Stimulated activated CD8-positive, alpha-beta memory T cell treated with anti-CD3 and anti-CD28 coated beads, Interleukin-4, amount 100 ng/mL, for 1 hour (primary cell): Measurements from ENCODE around the gene CDH20.

Experiments used
- DNase-seq, 2 donors: peaks; one replicate each; pipeline ENCODE4 v3.0.0-alpha.2; 2020; ENCODE audit warnings: low read depth in 2 of 2, low spot score in 1 of 2

Gene CDH20

GRCh38 chr18:61333271-61333745 lies at the start of gene CDH20:
CDH20 (plus strand) TSS chr18:61333430.
- DNase-seq, result no peak

- DNase-seq, result no peak
Observed at GRCh38 chr18:61284039-61284438, 49.2 kb upstream of the CDH20 start.

- DNase-seq, result no peak
Observed at GRCh38 chr18:61285777-61286176, 47.5 kb upstream of the CDH20 start.

- DNase-seq, result no peak
Observed at GRCh38 chr18:61286867-61287266, 46.4 kb upstream of the CDH20 start.

DNA sequence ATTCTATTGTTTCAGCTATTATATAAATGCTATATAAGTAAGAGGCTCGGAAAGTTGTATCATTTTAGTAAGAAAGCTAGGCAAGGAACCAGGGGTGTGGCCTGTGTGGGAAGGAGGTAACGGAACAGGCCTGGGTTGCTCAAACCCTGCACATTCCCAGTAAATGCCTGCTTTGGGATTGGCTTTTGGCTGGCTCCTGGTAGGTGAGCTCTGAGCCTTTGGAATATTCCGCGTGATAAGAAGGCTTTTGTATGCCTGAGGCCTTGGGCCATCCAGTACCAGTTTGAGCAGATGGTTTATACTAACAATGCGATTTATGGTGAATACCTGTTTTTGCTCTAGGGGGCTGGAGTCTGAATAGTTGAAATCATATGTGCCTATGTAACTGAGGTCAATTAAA lies 42.6 kb upstream of the CDH20 start:
- no peak for DNase-seq

DNA sequence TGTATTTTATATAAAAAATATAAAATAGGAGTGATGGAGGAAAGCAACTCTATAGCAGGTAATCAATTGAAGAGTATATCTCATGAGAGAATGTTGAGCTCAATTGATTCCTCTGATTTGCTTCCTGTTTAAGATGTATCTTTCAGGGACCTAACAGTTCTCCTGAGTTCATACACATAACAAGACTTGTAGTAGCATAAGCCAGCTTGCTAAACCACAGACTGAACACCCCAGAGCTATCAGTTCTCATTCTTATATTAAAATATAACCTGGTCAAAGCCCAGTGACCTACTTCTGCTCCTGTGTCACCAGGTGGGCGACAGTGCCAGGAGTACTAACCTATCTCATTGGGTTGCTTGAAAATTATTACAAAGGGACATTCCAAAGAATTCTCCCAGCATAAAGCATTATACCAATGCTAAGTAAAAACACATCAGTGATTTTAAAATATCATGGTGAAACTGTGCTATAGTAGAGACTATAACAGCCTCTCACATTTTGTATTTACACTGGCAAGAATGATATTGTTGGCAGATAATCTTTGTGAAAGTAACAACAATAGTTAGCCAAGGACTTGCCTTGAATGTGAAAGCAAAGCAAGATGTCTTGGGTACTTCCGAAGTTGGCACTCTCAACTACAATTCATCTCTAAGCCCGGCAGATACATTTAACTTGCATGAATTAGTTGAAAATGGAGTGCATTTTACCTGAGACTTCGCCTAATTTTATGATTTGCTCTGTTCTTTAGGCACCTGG lies 40.8 kb upstream of the CDH20 start:
- DNase-seq, result no peak

- DNase-seq, result no peak
Observed at GRCh38 chr18:61295153-61295552, 38.1 kb upstream of the CDH20 start.

GRCh38 chr18:61308004-61308403 lies 25.2 kb upstream of the CDH20 start:
- DNase-seq, result no peak

GRCh38 chr18:61308795-61309393 lies 24.3 kb upstream of the CDH20 start:
- DNase-seq, result no peak

GRCh38 chr18:61322265-61322873 lies 10.9 kb upstream of the CDH20 start:
- DNase-seq, result no peak

GRCh38 chr18:61323951-61324350 lies 9.3 kb upstream of the CDH20 start:
- no peak for DNase-seq

- no peak for DNase-seq
Observed at GRCh38 chr18:61326407-61326806, 6.8 kb upstream of the CDH20 start.

DNA sequence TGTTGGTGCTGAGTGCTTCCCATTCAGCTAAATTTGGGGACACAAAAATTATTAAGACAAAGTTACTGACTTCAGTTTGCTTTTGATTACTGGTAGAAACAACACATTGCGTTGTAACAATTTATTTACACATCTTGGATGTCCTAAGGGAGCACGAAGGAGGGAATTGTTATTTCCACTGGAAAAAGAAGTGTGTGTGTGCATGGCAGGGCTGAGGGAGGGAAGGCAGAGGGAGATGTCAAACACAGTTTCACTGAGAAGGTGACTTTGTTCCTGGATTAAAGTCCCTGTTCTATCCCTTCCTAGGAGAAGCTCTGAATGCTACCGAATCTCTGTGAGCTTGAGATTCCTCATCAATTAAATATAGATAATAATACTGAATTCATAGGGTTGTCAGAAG lies 3.8 kb upstream of the CDH20 start:
- DNase-seq, result no peak

DNA sequence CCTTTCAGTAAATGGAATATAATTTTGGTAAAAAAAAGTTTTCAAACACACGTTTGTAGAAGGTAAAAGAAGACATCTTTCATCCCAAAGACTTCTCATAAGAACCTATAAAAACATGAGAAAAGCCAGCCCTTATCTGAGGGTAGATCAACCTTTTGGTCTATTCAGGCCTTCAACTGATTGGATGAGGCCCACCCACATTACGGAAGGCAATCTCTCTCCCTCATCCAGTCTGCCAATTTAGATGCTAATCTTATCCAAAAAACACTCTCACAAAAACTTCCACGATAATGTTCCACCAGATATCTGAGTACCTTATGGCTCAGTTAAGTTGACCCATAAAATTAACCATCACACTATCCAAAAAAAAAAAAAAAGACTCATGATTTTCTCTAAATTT lies 2.2 kb upstream of the CDH20 start:
- no peak for DNase-seq

GRCh38 chr18:61333746-61334490 lies 688 bp downstream of the CDH20 start:
- DNase-seq, result no peak

- DNase-seq, result no peak
Observed at GRCh38 chr18:61334491-61334850, 1.2 kb downstream of the CDH20 start.

- no peak for DNase-seq
Observed at GRCh38 chr18:61334951-61335683, 1.9 kb downstream of the CDH20 start.

DNA sequence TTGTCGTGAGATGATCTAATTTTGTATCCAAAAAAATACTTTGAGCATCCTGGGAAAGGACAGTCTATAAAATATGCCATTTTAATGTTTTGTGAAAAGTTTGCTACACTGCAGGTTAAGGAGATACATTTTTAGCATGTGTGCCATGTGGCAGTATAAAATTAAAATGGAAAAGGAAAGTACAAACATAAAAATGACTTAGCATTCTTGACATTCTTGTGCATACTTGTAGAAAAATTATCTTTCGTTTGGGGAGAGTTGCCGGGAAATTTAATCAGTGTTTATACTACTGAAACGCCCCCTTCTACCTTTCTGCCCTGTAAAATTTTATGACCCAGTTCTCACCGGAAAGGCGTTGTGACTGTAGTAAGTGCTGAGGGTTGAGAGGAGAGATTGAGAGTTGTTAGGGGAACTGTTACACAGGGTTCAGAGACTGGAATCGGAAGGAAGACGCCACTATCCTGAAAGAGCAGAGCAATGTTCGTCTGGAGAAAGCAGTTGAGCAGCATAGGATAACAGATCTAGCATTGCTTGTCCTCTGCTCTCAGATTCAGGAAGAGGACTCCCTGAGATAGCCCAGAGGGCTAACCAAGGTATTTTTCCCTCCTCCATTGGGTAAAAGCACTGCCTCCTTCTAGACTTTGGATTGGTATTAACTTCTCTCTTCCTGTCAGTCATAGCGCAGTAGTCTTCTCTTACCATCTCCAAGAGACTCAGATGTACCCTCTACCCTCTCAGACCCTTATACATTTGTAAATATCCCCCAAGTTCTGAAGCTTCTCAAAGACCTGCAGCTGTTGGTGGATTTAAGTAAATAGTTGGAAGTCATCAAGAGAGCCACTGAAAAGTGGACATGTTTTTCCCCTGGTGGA lies 2.7 kb downstream of the CDH20 start:
- no peak for DNase-seq

DNA sequence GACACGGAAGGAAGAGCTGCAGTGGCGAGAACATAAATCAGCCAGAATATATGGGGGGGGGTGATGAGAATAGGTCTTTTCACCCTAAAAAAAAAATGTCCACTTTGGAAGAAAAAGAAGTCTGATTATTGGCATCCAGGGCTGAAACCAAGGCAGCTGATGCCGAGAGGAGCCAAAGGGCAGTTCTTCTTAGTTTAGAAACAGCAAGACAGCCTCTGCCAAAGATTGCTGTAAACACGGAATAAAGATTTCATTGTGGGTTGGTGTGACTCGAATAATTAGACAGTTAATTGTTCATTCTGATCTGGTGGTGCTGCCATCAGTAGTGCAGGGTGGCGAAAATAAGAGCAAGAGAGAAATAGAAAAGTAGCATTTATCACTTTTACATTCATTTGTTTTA lies 3.5 kb downstream of the CDH20 start:
- no peak for DNase-seq

- DNase-seq, result no peak
Observed at GRCh38 chr18:61337527-61337926, 4.3 kb downstream of the CDH20 start.
